Stimulated activated naive CD8-positive, alpha-beta T cell treated with anti-CD3 and anti-CD28 coated beads, Interleukin-15, amount 100 ng/mL, for 72 hours (primary cell): ENCODE data around the gene PPP2R3A.
A peak's percentile ranks its signal among the peaks of the same experiment; 100 is the strongest.
"Not testable (repeated sequence)": the region's sequence is repeated elsewhere in the genome, so short reads cannot be mapped to it uniquely, and the experiment has no call there.

ENCODE experiments used
- ATAC-seq: fragments of 150-1000 bp; cut with Tn5 transposase; 2 replicates; pipeline ENCODE4 v1.10.0; 2021; ENCODE audit warnings: mild to moderate bottlenecking, moderate library complexity
- DNase-seq, 2 donors: peaks; one replicate each; pipeline ENCODE4 v3.0.0; 2021 to 2022
- H3K27ac Mint-ChIP-seq, 2 donors: one replicate each; pipeline ENCODE4 v1.8.0; 2022; ENCODE audit warnings: mild to moderate bottlenecking in 2 of 2, mixed read lengths in 2 of 2, moderate library complexity in 2 of 2
- H3K27me3 Mint-ChIP-seq: one replicate; pipeline ENCODE4 v1.8.0; 2022; ENCODE audit warnings: mixed read lengths
- H3K4me1 Mint-ChIP-seq: one replicate; pipeline ENCODE4 v1.8.0; 2022; ENCODE audit warnings: mild to moderate bottlenecking, mixed read lengths
- H3K4me3 Mint-ChIP-seq, 2 donors: one replicate each; pipeline ENCODE4 v1.8.0; 2022; ENCODE audit warnings: mild to moderate bottlenecking in 2 of 2, mixed read lengths in 2 of 2, moderate library complexity in 1 of 2
- H3K9me3 Mint-ChIP-seq, 2 donors: one replicate each; pipeline ENCODE4 v1.8.0; 2022; ENCODE audit warnings: mixed read lengths in 2 of 2

PPP2R3A gene

GRCh38 chr3:135965506-135966270 is at the start of gene PPP2R3A:
PPP2R3A (plus strand) TSS chr3:135965728; CDS start chr3:136001499, 35,771 bp downstream.
- ATAC-seq (peak; percentile 91), DNase-seq (peak; percentile 81)
- Mint-ChIP-seq H3K27ac (peak within 1 kb of the TSS in 1 of 2 donors; percentile 64), H3K27me3 (peaks cover 29% of the 10 kb centered on the region), H3K4me3 (peak within 1 kb of the TSS; percentile 81 to 85), H3K9me3 (peaks cover 16 to 18% of the 10 kb centered on the region in 2 donors), H3K4me1 (peaks cover 14% of the 10 kb centered on the region)

GRCh38 chr3:135916310-135916709 is 49.2 kb upstream of the PPP2R3A start:
- DNase-seq, result no peak
- Mint-ChIP-seq H3K4me3 (no peak overlapping the region), H3K9me3 (no peaks in the 10 kb centered on the region), H3K27me3 (peaks cover 9% of the 10 kb centered on the region), H3K4me1 (no peaks in the 10 kb centered on the region), H3K27ac (no peak overlapping the region)
- ATAC-seq, result no peak

- H3K4me1 Mint-ChIP-seq, result no peaks in the 10 kb centered on the region
- H3K27ac Mint-ChIP-seq, result no peak overlapping the region
- H3K9me3 Mint-ChIP-seq, result no peaks in the 10 kb centered on the region
- peaks cover 9% of the 10 kb centered on the region for H3K27me3 Mint-ChIP-seq
- DNase-seq (no peak), ATAC-seq (no peak)
- no peak overlapping the region for H3K4me3 Mint-ChIP-seq
These were observed 48.5 kb upstream of the PPP2R3A start for GRCh38 chr3:135917076-135917475.

GRCh38 chr3:135917927-135918597 is 47.5 kb upstream of the PPP2R3A start:
- no peak overlapping the region for H3K27ac Mint-ChIP-seq
- H3K4me1 Mint-ChIP-seq, result no peaks in the 10 kb centered on the region
- ATAC-seq (no peak), DNase-seq (no peak)
- no peaks in the 10 kb centered on the region for H3K9me3 Mint-ChIP-seq
- H3K4me3 Mint-ChIP-seq, result no peak overlapping the region
- H3K27me3 Mint-ChIP-seq, result peaks cover 9% of the 10 kb centered on the region

- ATAC-seq (no peak), DNase-seq (no peak)
- Mint-ChIP-seq H3K27me3 (peaks cover 9% of the 10 kb centered on the region), H3K4me3 (no peak overlapping the region), H3K27ac (no peak overlapping the region), H3K4me1 (no peaks in the 10 kb centered on the region), H3K9me3 (no peaks in the 10 kb centered on the region)
These were observed 46.9 kb upstream of the PPP2R3A start for GRCh38 chr3:135918600-135918999.

GRCh38 chr3:135920275-135920674 is 45.3 kb upstream of the PPP2R3A start:
- Mint-ChIP-seq H3K27ac (no peak overlapping the region), H3K27me3 (peaks cover 9% of the 10 kb centered on the region), H3K4me3 (no peak overlapping the region), H3K4me1 (no peaks in the 10 kb centered on the region), H3K9me3 (no peaks in the 10 kb centered on the region)
- DNase-seq (no peak), ATAC-seq (no peak)

GRCh38 chr3:135922903-135923250 is 42.7 kb upstream of the PPP2R3A start:
- Mint-ChIP-seq H3K27ac (no peak overlapping the region), H3K4me3 (no peak overlapping the region), H3K27me3 (peaks cover 7% of the 10 kb centered on the region), H3K4me1 (no peaks in the 10 kb centered on the region), H3K9me3 (no peaks in the 10 kb centered on the region)
- no peak for ATAC-seq
- DNase-seq, result no peak

GRCh38 chr3:135924506-135924905 is 41.0 kb upstream of the PPP2R3A start:
- no peak for DNase-seq
- no peaks in the 10 kb centered on the region for H3K9me3 Mint-ChIP-seq
- no peak for ATAC-seq
- H3K4me1 Mint-ChIP-seq, result no peaks in the 10 kb centered on the region
- no peak overlapping the region for H3K27ac Mint-ChIP-seq
- no peak overlapping the region for H3K4me3 Mint-ChIP-seq
- no peaks in the 10 kb centered on the region for H3K27me3 Mint-ChIP-seq

- H3K27ac Mint-ChIP-seq, result no peak overlapping the region
- no peak for DNase-seq
- H3K9me3 Mint-ChIP-seq, result no peaks in the 10 kb centered on the region
- no peak for ATAC-seq
- no peak overlapping the region for H3K4me3 Mint-ChIP-seq
- no peaks in the 10 kb centered on the region for H3K27me3 Mint-ChIP-seq
- no peaks in the 10 kb centered on the region for H3K4me1 Mint-ChIP-seq
These were observed 38.9 kb upstream of the PPP2R3A start for GRCh38 chr3:135926664-135927063.

GRCh38 chr3:135927155-135927554 is 38.4 kb upstream of the PPP2R3A start:
- no peak overlapping the region for H3K4me3 Mint-ChIP-seq
- H3K9me3 Mint-ChIP-seq, result no peaks in the 10 kb centered on the region
- no peaks in the 10 kb centered on the region for H3K27me3 Mint-ChIP-seq
- no peaks in the 10 kb centered on the region for H3K4me1 Mint-ChIP-seq
- DNase-seq, result no peak
- no peak for ATAC-seq
- H3K27ac Mint-ChIP-seq, result no peak overlapping the region

GRCh38 chr3:135929670-135930069 is 35.9 kb upstream of the PPP2R3A start:
- Mint-ChIP-seq H3K4me3 (no peak overlapping the region), H3K4me1 (no peaks in the 10 kb centered on the region), H3K27me3 (no peaks in the 10 kb centered on the region), H3K27ac (no peak overlapping the region), H3K9me3 (peaks cover 0 to under 1% of the 10 kb centered on the region in 2 donors)
- ATAC-seq (no peak), DNase-seq (no peak)

GRCh38 chr3:135930255-135930654 is 35.3 kb upstream of the PPP2R3A start:
- ATAC-seq (no peak), DNase-seq (no peak)
- Mint-ChIP-seq H3K27me3 (no peaks in the 10 kb centered on the region), H3K4me1 (no peaks in the 10 kb centered on the region), H3K4me3 (no peak overlapping the region), H3K9me3 (peaks cover 0 to 6% of the 10 kb centered on the region in 2 donors), H3K27ac (no peak overlapping the region)

GRCh38 chr3:135935171-135935570 is 30.4 kb upstream of the PPP2R3A start:
- DNase-seq, H3K27me3 Mint-ChIP-seq, H3K4me3 Mint-ChIP-seq, H3K27ac Mint-ChIP-seq, H3K4me1 Mint-ChIP-seq, ATAC-seq: not testable (repeated sequence)
- peaks cover 13 to 23% of the 10 kb centered on the region in 2 donors for H3K9me3 Mint-ChIP-seq

GRCh38 chr3:135937766-135938165 is 27.8 kb upstream of the PPP2R3A start:
- DNase-seq, H3K27ac Mint-ChIP-seq, H3K4me3 Mint-ChIP-seq, ATAC-seq, H3K4me1 Mint-ChIP-seq: not testable (repeated sequence)
- H3K27me3 Mint-ChIP-seq, result peaks cover 23% of the 10 kb centered on the region
- H3K9me3 Mint-ChIP-seq, result peaks cover 13 to 27% of the 10 kb centered on the region in 2 donors

GRCh38 chr3:135944831-135945230 is 20.7 kb upstream of the PPP2R3A start:
- Mint-ChIP-seq H3K4me3 (no peak overlapping the region), H3K27me3 (peaks cover 48% of the 10 kb centered on the region), H3K4me1 (no peaks in the 10 kb centered on the region), H3K27ac (no peak overlapping the region), H3K9me3 (peaks cover 1 to 8% of the 10 kb centered on the region in 2 donors)
- ATAC-seq, result no peak
- DNase-seq, result no peak

- no peaks in the 10 kb centered on the region for H3K4me1 Mint-ChIP-seq
- no peak overlapping the region for H3K4me3 Mint-ChIP-seq
- no peak for DNase-seq
- ATAC-seq, result no peak
- H3K27me3 Mint-ChIP-seq, result no peaks in the 10 kb centered on the region
- H3K27ac Mint-ChIP-seq, result no peak overlapping the region
- no peaks in the 10 kb centered on the region for H3K9me3 Mint-ChIP-seq
These were observed 14.6 kb upstream of the PPP2R3A start for GRCh38 chr3:135950941-135951340.
